Subcutaneous abdominal adipose tissue (tissue), 5 donors: ENCODE data around the gene BHLHA15.

ENCODE experiments used
- H3K27ac ChIP-seq: one replicate; pipeline ENCODE4 v1.7.0; 2013; ENCODE audit warnings: low read depth, mild to moderate bottlenecking, inconsistent platforms, low read length, moderate library complexity
- H3K27me3 ChIP-seq, 5 donors: one replicate each; pipeline ENCODE4 v1.7.0; 2013; ENCODE audit warnings: low read length in 5 of 5, inconsistent platforms in 1 of 5; ENCODE audit not compliant: control insufficient read depth in 5 of 5, insufficient read depth in 4 of 5
- H3K36me3 ChIP-seq, 5 donors: one replicate each; pipeline ENCODE4 v1.7.0; 2013; ENCODE audit warnings: low read length in 5 of 5; ENCODE audit not compliant: control insufficient read depth in 5 of 5, insufficient read depth in 5 of 5
- H3K4me1 ChIP-seq, 5 donors: one replicate each; pipeline ENCODE4 v1.7.0; 2013; ENCODE audit warnings: low read length in 5 of 5, mild to moderate bottlenecking in 3 of 5, moderate library complexity in 1 of 5; ENCODE audit not compliant: control insufficient read depth in 5 of 5, insufficient read depth in 5 of 5
- H3K4me3 ChIP-seq, 5 donors: one replicate each; pipeline ENCODE4 v1.7.0; 2013; ENCODE audit warnings: low read length in 5 of 5, low read depth in 1 of 5
- H3K9ac ChIP-seq, 5 donors: one replicate each; pipeline ENCODE4 v1.7.0; 2013; ENCODE audit warnings: low read length in 5 of 5, mild to moderate bottlenecking in 4 of 5, moderate library complexity in 3 of 5
- H3K9me3 ChIP-seq, 5 donors: one replicate each; pipeline ENCODE4 v1.7.0; 2013; ENCODE audit warnings: low read length in 5 of 5; ENCODE audit not compliant: control insufficient read depth in 5 of 5
- donor health status: healthy.
- donor health status: healthy.
- donor health status: healthy.
- donor health status: healthy.
- donor health status: healthy.

The BHLHA15 gene

GRCh38 chr7:98170966-98171365, 40.3 kb upstream of the BHLHA15 start:
- H3K4me1 ChIP-seq: no peaks in the 10 kb centered on the region

GRCh38 chr7:98171449-98171848, 39.8 kb upstream of the BHLHA15 start:
- Histone ChIP-seq H3K4me1 (no peaks in the 10 kb centered on the region), H3K27ac (no peak overlapping the region), H3K4me3 (no peak overlapping the region), H3K27me3 (no peaks in the 10 kb centered on the region), H3K9ac (no peak overlapping the region), H3K36me3 (peaks cover 9 to 32% (median 24%) of the 10 kb centered on the region in 5 donors), H3K9me3 (no peaks in the 10 kb centered on the region)

More at GRCh38 chr7:98170966-98171365, 40.3 kb upstream of the BHLHA15 start:
- Histone ChIP-seq H3K27me3 (no peaks in the 10 kb centered on the region), H3K27ac (no peak overlapping the region), H3K9me3 (no peaks in the 10 kb centered on the region), H3K9ac (no peak overlapping the region), H3K36me3 (peaks cover 6 to 32% (median 24%) of the 10 kb centered on the region in 5 donors), H3K4me3 (no peak overlapping the region)

- no peak overlapping the region for H3K9ac ChIP-seq
- no peaks in the 10 kb centered on the region for H3K27me3 ChIP-seq
Observed at GRCh38 chr7:98174334-98175259, 36.6 kb upstream of the BHLHA15 start.

GRCh38 chr7:98175260-98175940, 35.8 kb upstream of the BHLHA15 start:
- H3K4me3 ChIP-seq: no peak overlapping the region
- no peaks in the 10 kb centered on the region for H3K27me3 ChIP-seq
- H3K9ac ChIP-seq: no peak overlapping the region
- H3K4me1 ChIP-seq: no peaks in the 10 kb centered on the region
- H3K27ac ChIP-seq: no peak overlapping the region
- H3K9me3 ChIP-seq: no peaks in the 10 kb centered on the region
- peaks cover 14 to 46% (median 34%) of the 10 kb centered on the region in 5 donors for H3K36me3 ChIP-seq

More at GRCh38 chr7:98174334-98175259, 36.6 kb upstream of the BHLHA15 start:
- Histone ChIP-seq H3K4me1 (no peaks in the 10 kb centered on the region), H3K9me3 (no peaks in the 10 kb centered on the region), H3K27ac (no peak overlapping the region), H3K36me3 (peaks cover 14 to 49% (median 32%) of the 10 kb centered on the region in 5 donors), H3K4me3 (no peak overlapping the region)

- no peaks in the 10 kb centered on the region for H3K27me3 ChIP-seq
- H3K9me3 ChIP-seq: no peaks in the 10 kb centered on the region
- H3K9ac ChIP-seq: no peak overlapping the region
- H3K4me1 ChIP-seq: no peaks in the 10 kb centered on the region
- H3K36me3 ChIP-seq: peaks cover 14 to 37% (median 24%) of the 10 kb centered on the region in 5 donors
- no peak overlapping the region for H3K4me3 ChIP-seq
- H3K27ac ChIP-seq: no peak overlapping the region
Observed at GRCh38 chr7:98177553-98177952, 33.7 kb upstream of the BHLHA15 start.

- no peaks in the 10 kb centered on the region for H3K27me3 ChIP-seq
- no peak overlapping the region for H3K4me3 ChIP-seq
- peaks cover 14 to 37% (median 24%) of the 10 kb centered on the region in 5 donors for H3K36me3 ChIP-seq
- no peak overlapping the region for H3K27ac ChIP-seq
- no peaks in the 10 kb centered on the region for H3K4me1 ChIP-seq
- no peak overlapping the region for H3K9ac ChIP-seq
- H3K9me3 ChIP-seq: no peaks in the 10 kb centered on the region
Observed at GRCh38 chr7:98178321-98178720, 32.9 kb upstream of the BHLHA15 start.

GRCh38 chr7:98178762-98179490, 32.3 kb upstream of the BHLHA15 start:
- Histone ChIP-seq H3K36me3 (peaks cover 14 to 37% (median 24%) of the 10 kb centered on the region in 5 donors), H3K27me3 (no peaks in the 10 kb centered on the region), H3K9me3 (no peaks in the 10 kb centered on the region), H3K4me3 (no peak overlapping the region), H3K9ac (no peak overlapping the region), H3K27ac (no peak overlapping the region), H3K4me1 (no peaks in the 10 kb centered on the region)

- H3K36me3 ChIP-seq: peaks cover 2 to 22% (median 10%) of the 10 kb centered on the region in 5 donors
- no peaks in the 10 kb centered on the region for H3K27me3 ChIP-seq
- H3K27ac ChIP-seq: no peak overlapping the region
- H3K4me3 ChIP-seq: no peak overlapping the region
- no peaks in the 10 kb centered on the region for H3K4me1 ChIP-seq
- no peak overlapping the region for H3K9ac ChIP-seq
- no peaks in the 10 kb centered on the region for H3K9me3 ChIP-seq
Observed at GRCh38 chr7:98180751-98181150, 30.5 kb upstream of the BHLHA15 start.

GRCh38 chr7:98185101-98185500, 26.1 kb upstream of the BHLHA15 start:
- Histone ChIP-seq H3K27me3 (no peaks in the 10 kb centered on the region), H3K4me1 (peaks cover 0 to 10% (median 5%) of the 10 kb centered on the region in 5 donors), H3K9me3 (no peaks in the 10 kb centered on the region), H3K4me3 (no peak overlapping the region), H3K36me3 (peaks cover 0 to 6% (median 4%) of the 10 kb centered on the region in 5 donors), H3K9ac (no peak overlapping the region), H3K27ac (no peak overlapping the region)
